NT2/D1 (cell line): ENCODE data around the gene KRT82.

Experiments used
- DNase-seq: peaks from one replicate; pipeline ENCODE4 v3.0.0-alpha.2; 2011; ENCODE audit warnings: low read depth, low spot score
- H3K27me3 ChIP-seq: 2 replicates; pipeline ENCODE4 v1.6.0; 2011; ENCODE audit warnings: mild to moderate bottlenecking; ENCODE audit not compliant: insufficient read length, insufficient read depth
- H3K36me3 ChIP-seq: 2 replicates; pipeline ENCODE4 v1.6.1; 2011; ENCODE audit warnings: mild to moderate bottlenecking, low read length, mixed read lengths; ENCODE audit not compliant: insufficient read depth, insufficient read length
- H3K4me1 ChIP-seq: 2 replicates; pipeline ENCODE4 v1.5.1; 2011; ENCODE audit not compliant: insufficient read depth, insufficient read length
- H3K4me3 ChIP-seq: 2 replicates; pipeline ENCODE4 v1.5.1; 2011; ENCODE audit warnings: low read depth; ENCODE audit not compliant: insufficient read length
- H3K9ac ChIP-seq: 2 replicates; pipeline ENCODE4 v1.6.0; 2011; ENCODE audit warnings: low read depth; ENCODE audit not compliant: insufficient read length
- H3K9me3 ChIP-seq: 2 replicates; pipeline ENCODE4 v1.5.1; 2011; ENCODE audit warnings: mild to moderate bottlenecking, low read length; ENCODE audit not compliant: insufficient read depth
- SUZ12 ChIP-seq: IDR thresholded peaks from 2 replicates; pipeline ENCODE4 v1.6.1; 2011; ENCODE audit not compliant: insufficient read length, insufficient read depth; ENCODE audit errors: extremely low read depth
- YY1 ChIP-seq: IDR thresholded peaks from 2 replicates; pipeline ENCODE4 v1.6.1; 2011; ENCODE audit not compliant: insufficient read length, insufficient read depth
- ZNF274 ChIP-seq: IDR thresholded peaks from 2 replicates; pipeline ENCODE4 v1.6.1; 2011; ENCODE audit warnings: mild to moderate bottlenecking, low read depth, low read length

Gene KRT82

GRCh38 chr12:52358575-52359350 is 47.4 kb downstream of the KRT82 start:
- Histone ChIP-seq H3K36me3 (no peaks in the 10 kb centered on the region), H3K9ac (no peak overlapping the region), H3K4me3 (no peak overlapping the region), H3K9me3 (no peaks in the 10 kb centered on the region), H3K27me3 (no peaks in the 10 kb centered on the region), H3K4me1 (peaks cover 7% of the 10 kb centered on the region)
- TF ChIP-seq ZNF274 (no peak), YY1 (no peak), SUZ12 (no peak)
- no peak for DNase-seq

DNA sequence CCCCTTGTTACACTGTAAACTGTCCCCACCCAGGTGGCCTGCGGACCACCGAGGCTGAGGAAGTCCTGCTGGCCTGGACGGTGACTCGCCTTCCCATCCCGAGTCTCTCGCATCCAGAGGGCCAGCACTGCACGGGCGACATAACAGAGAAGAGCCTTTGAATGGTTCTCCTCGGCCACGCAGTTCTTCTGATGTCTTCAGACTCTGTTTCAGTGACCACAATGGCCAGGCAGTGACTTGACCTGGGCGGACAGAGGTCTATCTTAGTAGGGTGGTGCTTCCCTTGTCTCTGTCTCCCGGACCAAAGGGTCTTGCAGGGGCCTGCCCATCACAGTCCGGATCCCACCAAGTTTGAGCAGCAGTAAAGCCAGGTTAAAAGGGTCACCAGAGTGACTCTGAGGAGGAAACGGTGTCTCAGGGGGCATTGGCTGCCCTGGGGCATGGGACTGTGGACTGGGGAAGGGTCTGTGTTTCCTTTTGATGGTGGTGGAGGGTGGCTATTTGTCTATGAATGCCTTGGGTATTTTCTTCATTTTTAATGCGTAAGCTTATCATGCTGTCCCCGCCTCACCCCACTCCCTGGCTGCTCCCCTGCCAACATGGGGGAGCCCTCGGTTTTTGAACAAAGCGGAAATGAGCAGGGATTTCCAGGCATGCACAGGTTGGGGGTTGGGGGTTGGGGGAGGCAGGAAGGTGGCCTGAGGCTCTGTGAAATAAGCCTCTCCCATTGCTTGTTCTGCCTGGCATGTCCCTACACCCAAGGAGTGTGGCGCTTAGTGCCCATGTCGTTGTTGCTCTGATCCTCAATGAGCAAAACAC is 49.2 kb downstream of the KRT82 start:
- no peaks in the 10 kb centered on the region for H3K9me3 ChIP-seq
- H3K27me3 ChIP-seq, result peaks cover 4% of the 10 kb centered on the region
- H3K36me3 ChIP-seq, result no peaks in the 10 kb centered on the region
- peaks cover 7% of the 10 kb centered on the region for H3K4me1 ChIP-seq
- no peak overlapping the region for H3K4me3 ChIP-seq
- TF ChIP-seq YY1, result no peak
- no peak for TF ChIP-seq SUZ12
- TF ChIP-seq ZNF274, result no peak
- DNase-seq, result no peak
- no peak overlapping the region for H3K9ac ChIP-seq

DNA sequence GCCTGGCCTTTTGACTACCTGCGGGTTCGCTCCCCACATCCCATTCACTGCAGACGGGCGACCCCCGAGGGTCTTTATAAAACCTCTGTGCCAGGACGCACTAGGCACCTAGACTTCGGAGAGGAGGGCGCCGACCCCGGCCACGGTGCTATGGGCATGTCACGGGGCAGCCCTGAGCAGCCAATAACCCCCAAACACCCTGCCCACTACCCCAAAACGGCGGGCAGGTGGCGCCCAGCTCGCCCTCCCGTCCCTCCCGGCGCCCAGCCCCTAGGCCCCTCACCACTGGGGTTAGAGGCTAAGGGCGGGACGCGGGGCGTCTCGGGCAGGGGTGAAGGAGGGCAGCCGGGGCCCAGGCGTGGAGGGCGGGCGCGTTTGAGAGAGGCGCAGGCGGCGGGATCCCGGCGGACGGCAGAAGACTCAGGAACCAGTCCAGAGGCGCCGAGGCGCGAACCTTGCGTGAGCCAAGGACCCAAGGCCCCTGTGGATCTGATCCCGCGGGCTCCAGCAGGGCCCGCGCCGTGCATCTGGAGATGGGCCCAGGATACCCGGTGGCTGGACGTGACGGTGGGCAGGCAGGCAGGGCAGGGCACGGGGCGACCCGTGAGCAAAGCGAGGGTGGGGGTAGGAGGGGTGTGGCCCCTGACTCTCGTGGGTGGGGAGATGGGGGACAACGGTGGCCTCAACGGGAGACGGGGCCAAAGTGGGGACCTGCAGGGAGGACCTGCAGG is 49.9 kb downstream of the KRT82 start:
- DNase-seq, result no peak
- no peak overlapping the region for H3K9ac ChIP-seq
- H3K36me3 ChIP-seq, result no peaks in the 10 kb centered on the region
- no peak overlapping the region for H3K4me3 ChIP-seq
- H3K9me3 ChIP-seq, result no peaks in the 10 kb centered on the region
- peaks cover 4% of the 10 kb centered on the region for H3K27me3 ChIP-seq
- no peak for TF ChIP-seq ZNF274
- TF ChIP-seq YY1, result no peak
- no peak for TF ChIP-seq SUZ12
- peaks cover 7% of the 10 kb centered on the region for H3K4me1 ChIP-seq

GRCh38 chr12:52355176-52355575 is 51.0 kb downstream of the KRT82 start:
- Histone ChIP-seq H3K9me3 (no peaks in the 10 kb centered on the region), H3K9ac (no peak overlapping the region), H3K4me3 (no peak overlapping the region), H3K27me3 (peaks cover 4% of the 10 kb centered on the region), H3K4me1 (peaks cover 7% of the 10 kb centered on the region), H3K36me3 (no peaks in the 10 kb centered on the region)
- TF ChIP-seq YY1 (no peak), SUZ12 (no peak), ZNF274 (no peak)
- DNase-seq, result no peak

- Histone ChIP-seq H3K36me3 (no peaks in the 10 kb centered on the region), H3K27me3 (peaks cover 4% of the 10 kb centered on the region), H3K4me3 (no peak overlapping the region), H3K9ac (no peak overlapping the region), H3K4me1 (peaks cover 7% of the 10 kb centered on the region), H3K9me3 (no peaks in the 10 kb centered on the region)
- DNase-seq, result no peak
- TF ChIP-seq SUZ12, result no peak
- no peak for TF ChIP-seq ZNF274
- no peak for TF ChIP-seq YY1
These were observed 51.9 kb downstream of the KRT82 start for GRCh38 chr12:52354200-52354599.

- Histone ChIP-seq H3K9me3 (no peaks in the 10 kb centered on the region), H3K4me3 (no peak overlapping the region), H3K4me1 (peaks cover 3% of the 10 kb centered on the region), H3K27me3 (peaks cover 4% of the 10 kb centered on the region), H3K9ac (no peak overlapping the region), H3K36me3 (no peaks in the 10 kb centered on the region)
- TF ChIP-seq ZNF274 (no peak), YY1 (no peak), SUZ12 (no peak)
- DNase-seq, result no peak
These were observed 52.4 kb downstream of the KRT82 start for GRCh38 chr12:52353766-52354165.

DNA sequence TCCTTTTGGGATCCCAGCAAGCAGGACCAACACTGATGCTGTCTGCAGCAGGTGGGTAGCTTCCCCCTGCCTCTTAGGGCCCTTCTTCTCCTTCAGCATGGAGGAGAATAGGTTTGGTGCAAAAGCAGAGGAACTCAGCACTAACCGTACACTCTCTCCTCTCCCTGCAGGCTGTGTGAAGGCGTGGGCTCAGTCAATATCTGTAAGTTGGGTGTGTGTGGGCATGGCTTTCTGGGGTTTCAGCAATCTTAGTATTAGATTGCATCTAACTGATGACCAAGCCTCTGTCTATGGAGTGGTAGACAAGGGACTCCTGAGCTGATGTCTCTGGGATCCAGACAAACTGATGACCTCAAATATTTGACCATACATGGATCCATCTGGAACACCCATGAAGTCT is 53.2 kb downstream of the KRT82 start:
- H3K9me3 ChIP-seq, result no peaks in the 10 kb centered on the region
- no peaks in the 10 kb centered on the region for H3K4me1 ChIP-seq
- no peak overlapping the region for H3K4me3 ChIP-seq
- no peak for DNase-seq
- TF ChIP-seq YY1 (no peak), ZNF274 (no peak), SUZ12 (no peak)
- H3K36me3 ChIP-seq, result no peaks in the 10 kb centered on the region
- H3K9ac ChIP-seq, result no peak overlapping the region
- peaks cover 4% of the 10 kb centered on the region for H3K27me3 ChIP-seq
